GM19023 (cell line): ENCODE data around the gene ACAP2.
"Not testable (repeated sequence)": the region's sequence is repeated elsewhere in the genome, so short reads cannot be mapped to it uniquely, and the experiment has no call there.

ENCODE experiments used
- ATAC-seq: cut with Tn5 transposase; IDR thresholded peaks from one replicate; pipeline ENCODE4 v1.9.1; 2021; ENCODE audit warnings: mild to moderate bottlenecking, moderate library complexity; ENCODE audit not compliant: unreplicated experiment

ACAP2 gene

DNA sequence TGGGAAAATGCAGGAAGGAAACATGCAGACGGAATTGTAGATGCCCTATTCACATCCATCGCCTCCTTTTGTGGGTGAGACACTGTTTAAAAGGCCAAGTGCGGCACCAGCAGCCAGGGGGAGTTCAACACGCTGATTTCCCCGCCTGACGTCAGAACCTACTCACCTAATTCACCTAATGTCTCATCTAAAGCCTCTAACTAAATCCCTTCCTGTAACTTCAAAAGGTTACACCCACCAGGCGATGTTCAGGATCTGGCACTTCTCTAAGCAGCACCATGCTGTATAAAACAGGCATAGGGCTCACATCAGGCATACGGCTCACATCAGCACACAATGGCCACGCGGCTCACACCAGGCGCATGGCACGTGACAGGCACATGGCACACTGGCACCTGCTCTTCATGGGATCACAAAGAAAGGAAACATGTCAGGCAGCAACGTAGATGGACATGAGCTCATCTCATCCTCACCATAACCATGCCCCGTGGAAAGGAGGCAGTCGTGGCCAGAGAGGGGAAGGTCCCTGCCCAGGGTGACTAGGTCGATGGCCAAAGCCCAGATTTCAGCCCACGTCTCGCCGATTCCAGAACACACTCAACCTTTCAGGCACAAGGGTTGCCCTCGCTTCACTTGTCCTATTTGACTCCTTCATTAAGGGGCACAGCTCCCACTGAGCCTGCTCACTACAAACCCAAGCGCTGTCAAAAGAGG lies 193.6 kb downstream of the ACAP2 start:
- no peak for ATAC-seq

DNA sequence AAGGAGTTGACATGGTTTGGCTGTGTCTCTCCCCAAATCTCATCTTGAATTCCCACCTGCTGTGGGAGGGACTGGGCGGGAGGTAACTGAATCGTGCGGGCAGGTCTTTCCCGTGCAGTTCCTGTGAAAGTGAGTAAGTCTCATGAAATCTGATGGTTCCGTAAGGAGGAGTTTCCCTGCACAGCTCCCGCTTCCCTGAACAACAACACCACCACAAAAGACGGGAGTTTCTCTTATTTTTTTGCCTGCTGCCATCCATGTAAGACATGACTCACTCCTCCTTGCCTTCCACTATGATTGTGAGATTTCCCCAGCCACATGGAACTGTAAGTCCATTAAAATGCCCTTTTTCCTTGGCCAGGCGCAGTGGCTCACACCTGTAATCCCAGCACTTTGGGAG lies 194.5 kb downstream of the ACAP2 start:
- ATAC-seq = no peak

DNA sequence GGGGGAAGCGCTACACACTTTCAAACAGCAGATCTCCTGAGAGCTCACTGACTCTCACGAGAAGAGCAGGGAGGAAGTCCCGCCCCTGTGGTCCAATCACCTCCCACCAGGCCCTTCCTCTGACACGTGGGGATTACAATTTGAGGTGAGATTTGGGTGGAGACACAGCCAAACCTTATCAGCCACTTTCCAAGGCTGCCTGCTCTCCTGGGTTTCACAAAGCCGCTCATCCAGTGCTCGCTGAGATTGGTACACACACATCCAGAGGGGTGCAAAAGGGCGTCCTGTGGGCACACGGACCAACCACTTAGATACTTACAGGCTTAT lies 195.0 kb downstream of the ACAP2 start:
- no peak for ATAC-seq

DNA sequence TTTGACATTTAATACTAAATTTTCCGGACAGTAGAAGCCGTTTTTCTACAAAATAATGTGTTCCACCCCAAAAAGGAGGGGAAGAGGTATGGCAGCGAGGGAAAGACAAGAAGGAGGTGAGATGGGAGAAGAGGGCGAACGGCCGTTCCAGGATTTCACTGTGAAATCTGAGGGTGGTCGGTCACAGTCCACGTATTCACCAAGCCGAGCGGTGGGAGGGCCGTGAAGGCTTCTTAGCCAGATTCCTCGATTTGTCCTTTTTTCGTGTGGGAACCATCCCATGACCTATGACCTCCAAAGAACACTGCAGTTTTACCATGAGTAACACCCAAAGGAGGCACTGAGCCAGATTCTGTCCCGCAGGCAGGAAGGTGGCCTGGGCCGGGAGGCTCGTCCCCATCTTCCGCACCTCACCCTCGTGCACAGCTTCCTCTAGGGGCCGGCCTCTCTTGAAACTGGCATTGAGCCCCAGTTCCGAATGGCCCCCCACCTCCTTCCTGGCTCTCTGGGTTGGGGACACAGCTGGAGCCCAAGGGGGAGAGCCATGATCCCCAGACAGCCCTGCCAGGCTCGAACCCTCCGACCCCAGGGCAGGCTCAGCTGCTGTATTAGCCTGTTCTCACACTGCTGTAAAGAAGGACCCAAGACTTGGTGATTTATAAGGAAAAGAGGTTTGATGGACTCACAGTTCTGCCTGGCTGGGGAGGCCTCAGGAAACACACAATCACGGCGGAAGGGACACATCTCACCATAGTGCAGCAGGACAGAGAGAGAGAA lies 195.5 kb downstream of the ACAP2 start:
- ATAC-seq = no peak

DNA sequence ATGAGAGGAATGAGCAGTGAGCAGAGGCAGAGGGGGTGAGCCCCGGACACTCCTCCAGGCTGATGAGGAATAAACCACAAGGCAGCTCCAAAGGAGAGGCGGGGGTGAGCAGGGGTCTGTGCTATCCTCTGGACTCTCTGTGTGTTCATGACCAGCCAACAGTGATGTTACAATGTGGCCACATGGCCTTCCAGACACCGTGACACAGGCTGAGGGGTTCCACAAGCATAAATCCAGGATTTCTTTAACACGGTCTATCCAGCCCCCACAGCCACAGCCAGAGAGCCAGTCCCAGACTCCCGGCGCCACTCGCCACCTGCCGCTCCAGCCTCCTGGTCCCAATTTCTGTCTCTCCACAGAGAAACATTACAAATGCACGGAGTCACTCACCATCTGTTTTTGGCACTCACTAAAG lies 196.2 kb downstream of the ACAP2 start:
- ATAC-seq = no peak

DNA sequence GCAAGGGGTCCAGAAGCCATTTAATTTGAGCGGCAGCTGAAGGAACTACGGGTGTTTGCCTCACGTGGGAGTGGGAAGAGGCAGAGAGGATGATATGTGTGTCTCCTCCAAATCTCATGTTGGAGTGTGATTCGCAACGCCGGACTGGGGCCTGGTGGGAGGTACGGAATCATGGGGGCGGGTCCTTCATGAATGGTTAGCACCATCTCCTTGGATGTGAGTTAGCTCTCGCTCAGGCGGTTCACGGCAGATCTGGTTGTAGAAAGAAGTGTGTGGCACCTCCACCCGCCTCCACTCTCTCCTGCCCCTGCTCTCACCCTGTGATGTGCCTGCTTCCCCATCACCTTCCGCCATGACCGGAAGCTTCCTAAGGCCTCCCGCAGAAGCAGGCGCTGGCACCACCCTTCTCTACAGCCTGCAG lies 197.3 kb downstream of the ACAP2 start:
- no peak for ATAC-seq

DNA sequence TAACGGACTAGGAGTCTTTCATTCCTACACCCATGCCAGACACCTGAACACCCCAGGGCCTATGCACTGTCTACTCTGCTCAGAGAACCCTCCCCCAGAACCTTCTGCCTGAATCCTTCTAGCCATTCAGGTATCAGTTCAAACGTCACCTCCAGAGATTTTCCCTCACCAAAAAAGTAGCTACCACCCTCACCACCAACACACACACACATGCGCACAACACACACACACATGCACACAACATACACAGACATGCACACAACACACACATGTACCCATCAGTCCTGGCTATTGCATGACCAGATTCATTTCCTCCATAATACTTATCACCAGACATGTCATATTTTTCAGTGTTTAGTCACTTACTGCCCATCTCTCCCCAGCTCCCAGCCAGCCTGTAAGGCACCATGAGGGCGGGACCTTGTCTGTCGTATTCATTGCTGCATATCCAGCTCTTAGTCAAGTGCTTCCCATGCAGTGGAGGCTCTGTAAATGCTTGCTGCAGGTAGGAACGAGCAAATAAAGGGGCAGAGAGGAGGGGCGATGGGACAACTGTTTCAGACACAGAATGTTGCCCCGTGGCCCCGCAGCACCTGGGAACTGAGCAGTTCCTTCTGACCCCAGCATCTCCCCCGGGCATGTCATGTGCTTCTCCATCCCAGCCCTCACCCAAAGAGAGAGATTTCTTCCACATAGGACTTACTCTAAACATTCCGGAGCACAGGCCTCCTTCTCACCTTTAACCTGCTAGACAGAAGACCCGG lies 201.0 kb downstream of the ACAP2 start:
- ATAC-seq = no peak

DNA sequence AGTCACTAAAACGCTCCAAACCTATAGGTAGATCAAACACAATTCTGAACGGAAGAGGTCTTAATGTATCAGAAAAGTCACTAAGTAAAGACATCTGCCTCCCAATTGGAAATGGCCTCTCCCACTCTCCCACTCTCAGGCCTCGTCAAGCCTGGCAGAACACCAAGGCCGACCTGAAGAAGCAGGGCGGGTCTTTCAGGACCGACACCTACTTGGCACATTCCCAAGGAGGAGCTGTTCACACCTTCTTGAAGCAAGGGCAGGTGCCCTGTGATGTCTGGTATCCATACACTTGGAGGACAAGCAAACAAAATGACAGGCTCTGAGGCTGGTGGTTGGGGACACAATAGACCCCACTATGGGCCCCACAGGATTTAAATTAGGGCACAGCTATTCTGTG lies 201.9 kb downstream of the ACAP2 start:
- no peak for ATAC-seq

DNA sequence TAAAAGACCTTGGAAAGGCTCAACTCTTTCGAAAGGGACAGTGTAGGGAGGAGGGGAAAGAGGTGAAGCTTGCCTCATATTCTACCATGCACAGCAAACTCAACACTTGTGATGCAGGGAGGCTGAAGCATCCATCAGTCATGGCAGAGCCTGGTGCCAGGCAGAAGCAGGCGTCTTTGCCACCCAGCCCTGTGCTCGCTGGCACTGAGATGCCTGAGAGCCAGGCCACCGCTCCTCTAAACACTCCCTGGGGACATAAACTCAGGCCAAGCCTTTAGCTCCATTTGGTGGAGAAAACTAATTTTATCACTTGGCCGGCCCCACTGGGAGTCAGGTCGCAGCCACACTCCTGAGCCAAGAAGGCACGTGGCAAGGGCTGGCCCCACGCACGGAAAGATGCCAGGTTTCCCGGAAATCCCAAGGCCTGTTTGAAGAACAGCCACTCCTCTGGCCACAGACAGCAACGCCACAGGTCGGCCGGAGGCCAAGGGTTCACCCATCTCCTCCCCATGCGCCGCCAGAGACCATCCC lies 202.6 kb downstream of the ACAP2 start:
- no peak for ATAC-seq

DNA sequence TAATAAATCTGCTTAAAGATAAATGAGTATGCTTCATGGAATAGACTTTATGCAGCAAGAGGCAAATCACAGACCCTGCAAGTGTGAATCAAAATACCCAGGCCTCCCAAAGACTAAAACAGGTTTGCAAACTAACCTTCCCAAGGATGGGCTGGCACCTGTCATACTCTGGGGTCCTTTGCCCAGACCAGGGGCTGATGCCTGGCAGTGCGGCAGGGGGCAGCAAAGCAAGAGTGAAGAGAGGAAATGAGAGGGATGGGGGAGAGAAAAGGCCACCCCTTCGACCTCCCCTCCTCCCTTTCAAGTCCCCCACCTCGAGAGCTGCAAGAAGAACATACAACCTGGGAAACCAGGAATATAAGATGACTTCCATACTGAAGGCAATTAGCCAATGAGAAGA lies 203.7 kb downstream of the ACAP2 start:
- ATAC-seq = no peak

DNA sequence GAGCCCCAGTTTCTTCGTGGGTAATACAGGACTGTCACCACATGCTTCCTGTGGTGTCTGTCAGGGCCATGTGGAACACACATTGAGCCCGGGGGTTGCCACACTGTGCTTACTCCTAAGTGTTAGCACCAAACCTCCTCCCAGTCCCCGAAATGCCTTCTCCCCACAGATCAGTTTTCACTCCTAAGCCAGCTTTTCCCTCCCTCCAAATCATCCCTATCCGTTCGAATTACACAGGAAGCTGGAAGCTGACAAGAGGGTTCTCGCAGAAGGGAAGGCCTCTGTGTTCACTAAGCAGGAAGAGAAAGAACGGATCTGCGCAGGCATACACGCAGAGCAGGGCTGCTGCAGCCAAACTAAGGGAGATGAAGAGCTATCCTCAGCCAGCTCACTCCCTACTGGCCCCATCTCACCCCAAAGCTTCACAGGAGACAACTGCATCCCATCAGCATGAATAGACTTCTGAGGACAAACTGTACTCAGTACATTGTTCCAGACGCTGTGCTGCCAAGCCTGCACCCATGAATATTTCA lies 204.2 kb downstream of the ACAP2 start:
- ATAC-seq = no peak

DNA sequence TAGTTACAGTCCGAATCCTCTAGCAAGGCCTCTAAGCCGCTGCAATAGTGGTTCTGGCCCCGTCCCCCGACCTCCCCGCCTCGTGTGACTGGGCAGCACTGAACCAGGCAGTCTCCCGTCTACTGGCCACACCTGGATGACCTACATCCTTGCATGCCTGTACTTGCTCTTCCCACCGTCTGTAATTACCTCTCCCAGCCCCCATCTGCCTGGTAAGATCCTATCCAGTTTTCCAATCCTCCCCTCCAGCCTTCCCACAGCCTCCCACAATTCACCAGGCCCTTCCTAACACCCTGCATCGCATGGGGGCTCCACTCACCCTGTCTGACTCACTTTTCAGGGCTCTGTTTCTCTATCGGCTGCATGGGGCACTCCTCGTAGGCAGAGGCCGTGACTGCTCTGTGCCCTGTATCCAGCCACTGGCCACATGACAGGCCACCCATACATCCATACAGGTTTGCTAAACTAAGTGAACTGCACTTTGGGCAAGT lies 204.7 kb downstream of the ACAP2 start:
- no peak for ATAC-seq

DNA sequence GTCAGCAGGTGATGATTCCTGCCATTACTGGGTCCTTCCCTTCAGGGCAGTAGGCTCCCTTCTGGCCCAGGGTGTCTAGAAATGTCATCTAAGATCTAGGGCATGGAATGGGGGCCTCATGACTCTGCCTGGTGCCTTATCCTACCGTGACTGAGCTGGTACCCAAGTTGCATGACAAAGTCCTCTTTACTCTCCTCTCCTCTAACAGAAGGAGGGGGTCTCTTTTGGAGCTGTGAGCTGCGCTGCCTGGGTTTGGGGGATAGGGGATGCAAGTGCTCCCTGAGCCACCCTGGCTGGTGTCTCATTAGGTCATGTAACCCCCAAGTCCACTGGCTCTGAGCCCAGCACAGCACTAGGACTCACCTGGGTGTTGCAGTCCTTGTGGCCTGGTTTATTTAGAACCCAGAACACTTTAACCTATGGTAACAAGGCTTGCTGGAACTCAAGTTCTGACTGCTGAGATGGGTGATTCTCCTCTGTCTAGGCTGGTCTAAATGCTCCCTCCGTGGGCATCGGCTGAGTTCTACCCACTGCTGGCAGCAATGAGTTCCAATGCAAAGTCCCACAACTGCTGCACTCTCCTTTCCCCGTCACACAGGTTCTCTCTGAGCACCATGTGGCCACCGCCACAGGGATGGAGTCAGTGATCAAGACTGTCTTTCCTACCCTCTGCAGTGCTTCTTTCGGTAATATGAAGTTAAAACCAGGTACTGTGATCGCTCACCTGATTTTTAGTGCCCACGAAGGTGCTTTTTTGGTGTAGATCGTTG lies 205.8 kb downstream of the ACAP2 start:
- ATAC-seq = no peak

DNA sequence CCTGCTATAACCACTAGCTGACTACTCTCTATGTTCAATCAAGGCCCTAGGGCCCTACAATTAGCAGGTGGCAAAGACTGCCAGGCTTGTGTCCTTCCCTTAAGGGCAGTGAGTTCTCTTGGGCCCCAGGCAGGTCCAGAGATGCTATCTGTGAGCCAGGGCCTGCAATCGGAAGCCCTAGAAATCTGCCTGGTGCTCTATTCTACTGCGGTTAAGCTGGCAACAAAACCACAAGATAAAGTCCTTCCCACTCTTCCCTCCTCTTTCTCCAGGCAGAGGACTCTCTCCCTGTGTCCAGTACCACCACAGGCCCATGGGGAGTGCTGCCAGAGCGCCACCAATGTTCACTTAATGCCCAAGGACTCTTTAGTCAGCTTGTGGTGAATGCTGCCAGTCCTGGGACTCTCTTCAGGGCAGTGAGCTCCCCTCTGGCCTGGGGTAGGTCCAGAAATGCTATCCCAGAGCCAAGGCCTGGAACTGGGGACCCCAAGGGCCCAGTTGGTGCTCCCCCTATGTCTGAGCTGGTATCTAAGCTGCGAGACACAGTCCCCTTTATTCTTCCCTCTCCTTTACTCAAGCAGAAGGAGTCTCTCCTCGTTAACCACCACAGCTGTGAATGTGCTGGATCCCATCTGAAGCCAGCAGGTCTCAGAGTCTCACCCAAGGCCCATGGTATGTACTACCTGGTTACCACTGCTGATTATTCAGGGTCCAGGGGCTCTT lies 206.6 kb downstream of the ACAP2 start:
- ATAC-seq = no peak

DNA sequence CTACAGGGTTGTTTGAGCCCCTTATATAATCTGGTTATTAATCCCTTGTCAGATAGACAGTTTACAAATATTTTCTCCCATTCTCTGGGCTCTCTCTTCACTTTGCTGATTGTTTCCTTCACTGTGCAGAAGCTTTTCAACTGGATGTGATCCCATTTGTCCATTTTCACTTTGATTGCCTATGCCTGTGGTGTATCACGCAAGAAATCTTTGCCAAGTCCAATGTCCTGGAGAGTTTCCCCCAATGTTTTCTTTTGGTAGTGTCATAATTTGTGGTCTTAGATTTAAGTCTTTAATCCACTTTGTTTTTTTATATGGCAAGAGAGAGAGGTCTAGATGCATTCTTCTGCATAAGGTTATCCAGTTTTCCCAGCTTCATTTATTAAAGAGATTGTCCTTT lies 212.6 kb downstream of the ACAP2 start:
- ATAC-seq = no peak

DNA sequence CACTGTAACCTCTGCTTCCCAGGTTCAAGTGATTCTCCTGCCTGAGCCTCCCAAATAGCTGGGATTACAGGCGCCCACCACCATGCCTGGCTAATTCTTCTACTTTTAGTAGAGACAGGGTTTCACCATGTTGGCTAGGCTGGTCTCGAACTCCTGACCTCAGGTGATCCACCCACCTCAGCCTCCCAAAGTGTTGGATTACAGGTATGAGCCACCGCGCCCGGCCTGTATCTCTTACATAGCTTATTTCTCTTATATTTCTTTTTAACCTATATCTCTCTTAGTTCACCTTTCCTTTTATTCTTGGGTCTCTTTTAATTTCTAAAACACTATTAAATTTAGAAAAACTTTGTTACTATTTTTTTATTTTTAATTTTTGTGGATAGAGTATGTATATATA lies 213.9 kb downstream of the ACAP2 start:
- ATAC-seq = not testable (repeated sequence)

DNA sequence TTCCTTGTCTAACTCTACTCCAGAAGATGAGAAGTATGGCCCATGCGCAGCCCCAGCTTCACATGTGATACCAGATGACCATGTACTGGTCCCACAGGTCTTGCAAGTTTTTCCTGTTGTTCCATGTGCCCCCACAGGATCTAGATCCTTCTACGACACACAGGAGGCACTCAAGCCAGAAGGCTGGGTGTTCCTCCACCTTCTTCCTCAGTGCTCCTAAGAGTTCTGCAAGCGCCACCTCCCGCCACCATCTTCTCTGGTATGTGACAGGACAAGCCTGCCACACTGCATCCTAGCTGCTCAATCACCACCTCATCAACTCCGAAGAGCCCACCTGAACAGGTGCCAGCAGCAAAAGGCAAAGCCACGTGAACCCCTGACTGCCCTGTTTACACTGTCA lies 214.9 kb downstream of the ACAP2 start:
- no peak for ATAC-seq

DNA sequence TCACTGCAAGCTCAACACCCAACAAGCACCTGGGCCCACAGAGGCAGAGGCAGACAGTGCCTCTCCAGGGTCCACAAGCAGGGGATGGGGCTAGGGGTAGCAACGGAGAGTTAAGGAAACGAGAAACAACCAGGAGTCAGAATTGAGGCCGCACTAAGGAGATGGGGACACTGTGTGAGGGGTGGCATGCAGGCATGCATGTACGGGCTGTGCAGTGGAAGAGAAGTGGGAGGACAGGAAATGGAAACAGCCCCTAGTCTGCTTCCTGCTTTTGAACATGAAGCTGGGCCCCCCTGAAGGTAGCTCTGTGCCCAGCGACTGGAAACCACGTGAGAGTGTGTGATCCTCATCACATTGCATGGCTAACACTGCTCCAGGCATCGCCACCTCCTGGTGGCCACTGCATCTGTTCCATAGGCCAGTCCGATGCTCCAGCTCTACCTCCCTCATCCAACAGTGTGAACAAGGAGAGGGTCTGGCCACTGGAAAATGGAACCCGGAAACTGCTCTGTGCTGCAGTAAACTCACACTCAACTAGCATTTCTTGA lies 215.8 kb downstream of the ACAP2 start:
- ATAC-seq = no peak

DNA sequence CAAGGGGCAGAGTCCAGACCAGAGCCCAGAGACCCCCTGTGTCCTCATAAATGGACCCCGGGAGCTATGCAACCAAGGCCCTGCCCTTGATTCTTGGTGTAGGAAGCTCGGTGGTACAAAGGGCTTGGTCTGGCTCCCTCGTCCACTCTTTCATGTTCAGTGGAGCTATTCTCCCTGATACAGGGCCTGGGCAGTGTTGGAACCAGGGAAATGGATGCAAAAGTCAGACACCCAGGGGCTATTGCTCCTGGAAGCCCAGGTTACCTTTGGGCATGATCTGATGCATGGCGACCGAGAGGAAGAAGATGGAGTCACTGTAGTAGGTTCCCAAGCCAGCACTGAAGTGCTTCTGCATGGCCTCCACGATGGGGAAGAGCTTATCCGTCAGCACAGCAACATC lies 216.4 kb downstream of the ACAP2 start:
- ATAC-seq = no peak
